Frontal cortex (tissue), 4 donors: Measurements from ENCODE around the gene GCNT2. TPM values are rescaled to one million over a fixed set of nuclear protein-coding genes. Genes with fewer than 3 reads are reported as not detected.
"Not testable (repeated sequence)": the region's sequence is repeated elsewhere in the genome, so short reads cannot be mapped to it uniquely, and the experiment has no call there.

ENCODE experiments used
- DNase-seq, 2 donors: peaks; one replicate each; pipeline ENCODE4 v3.0.0; 2012; ENCODE audit warnings: low spot score in 2 of 2
- FAIRE-seq: peaks from 2 replicates; lab custom pipeline; 2012; peaks lifted over from hg19 to GRCh38; lab: Jason Lieb, UNC
- total RNA-seq: library from RNA; depleted of rRNA; stranded (reverse); fragments of >200 nt; gene quantifications from one replicate; pipeline ENCODE4 v1.2.3, GENCODE V29; 2014
- donor health status: control.
- donor health status: control.
- donor health status: control.

The GCNT2 gene
- total RNA-seq, 1 donor from 2014 or later: 19.2 TPM

DNA sequence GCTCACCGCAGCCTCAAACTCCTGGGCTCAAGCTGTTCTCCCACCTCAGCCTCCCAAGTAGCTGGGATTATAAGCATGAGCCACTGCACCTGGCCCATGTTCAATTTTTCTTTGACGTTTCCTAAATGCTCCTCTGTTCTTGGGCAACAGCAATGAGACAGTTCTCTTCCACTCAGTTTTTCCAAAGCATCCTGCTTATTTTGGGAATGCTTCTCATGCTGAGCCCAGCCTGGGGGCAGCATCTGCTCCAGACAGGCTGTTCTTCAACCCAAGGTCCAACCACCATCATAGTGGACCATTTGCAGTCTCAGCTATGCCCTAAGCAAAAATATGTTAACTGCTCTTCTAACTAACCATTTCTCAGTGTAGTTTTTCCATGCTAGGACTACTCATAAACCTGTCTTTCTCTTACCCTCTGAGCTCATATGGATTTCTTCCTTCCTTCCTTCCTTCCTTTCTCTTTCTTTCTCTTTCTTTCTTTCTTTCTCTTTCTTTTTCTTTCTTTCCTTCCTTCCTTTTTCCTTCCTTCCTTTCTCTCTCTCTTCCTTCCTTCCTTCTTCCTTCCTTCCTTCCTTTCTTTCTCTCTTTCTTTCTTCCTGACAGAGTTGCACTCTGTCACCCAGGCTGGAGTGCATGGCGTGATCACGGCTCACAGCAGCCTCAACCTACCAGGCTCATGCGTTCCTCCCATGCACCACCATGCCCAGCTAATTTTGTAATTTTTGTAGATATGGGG lies 48.4 kb downstream of the GCNT2 start:
- FAIRE-seq: no peak
- no peak for DNase-seq

DNA sequence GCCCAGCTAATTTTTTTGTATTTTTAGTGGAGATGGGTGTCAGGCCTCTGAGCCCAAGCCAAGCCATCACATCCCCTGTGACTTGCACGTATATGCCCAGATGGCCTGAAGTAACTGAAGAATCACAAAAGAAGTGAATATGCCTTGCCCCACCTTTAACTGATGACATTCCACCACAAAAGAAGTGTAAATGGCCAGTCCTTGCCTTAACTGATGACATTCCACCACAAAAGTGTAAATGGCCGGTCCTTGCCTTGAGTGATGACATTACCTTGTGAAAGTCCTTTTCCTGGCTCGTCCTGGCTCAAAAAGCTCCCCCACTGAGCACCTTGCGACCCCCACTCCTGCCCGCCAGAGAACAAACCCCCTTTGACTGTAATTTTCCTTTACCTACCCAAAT lies 54.4 kb downstream of the GCNT2 start:
- DNase-seq, FAIRE-seq: not testable (repeated sequence)

DNA sequence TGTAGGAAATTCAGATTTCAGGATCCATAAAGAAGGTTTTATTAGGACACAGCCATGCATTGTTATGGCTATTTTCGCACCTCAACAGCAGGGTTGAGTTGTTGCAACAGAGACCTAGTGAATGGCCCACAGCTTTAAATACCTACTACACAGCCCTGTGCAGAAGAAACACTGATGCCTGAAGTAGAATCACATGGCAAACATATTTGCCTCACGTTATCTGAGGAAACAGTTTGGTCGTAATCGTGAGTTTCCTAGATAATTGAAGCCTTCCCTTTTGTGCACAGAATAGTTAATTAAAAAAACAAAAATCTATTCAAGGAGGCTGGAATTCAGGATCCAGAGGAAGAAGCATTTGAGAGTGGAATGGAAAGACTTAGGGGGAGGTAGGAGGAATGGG lies 55.1 kb downstream of the GCNT2 start:
- no peak for DNase-seq
- no peak for FAIRE-seq

DNA sequence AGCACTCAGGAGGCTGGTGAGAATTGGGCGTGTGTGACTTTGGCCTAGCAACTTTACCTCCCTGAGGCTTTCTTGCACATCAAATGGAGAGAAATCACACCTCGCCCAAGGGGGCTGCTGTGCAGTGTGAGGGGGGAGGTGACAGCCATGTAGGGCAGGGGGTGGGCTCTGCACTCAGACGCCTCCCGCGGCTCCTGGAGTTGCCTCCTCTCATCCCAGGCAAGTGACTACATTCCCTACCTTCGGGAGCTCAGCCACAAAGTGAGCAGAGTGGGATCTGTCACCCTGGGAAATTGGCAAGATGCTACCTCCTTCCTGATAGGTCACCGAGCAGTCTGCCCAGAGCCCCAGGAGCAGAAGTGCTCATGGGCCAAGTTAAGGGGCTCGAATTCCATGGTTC lies 56.0 kb downstream of the GCNT2 start:
- no peak for FAIRE-seq
- no peak for DNase-seq

DNA sequence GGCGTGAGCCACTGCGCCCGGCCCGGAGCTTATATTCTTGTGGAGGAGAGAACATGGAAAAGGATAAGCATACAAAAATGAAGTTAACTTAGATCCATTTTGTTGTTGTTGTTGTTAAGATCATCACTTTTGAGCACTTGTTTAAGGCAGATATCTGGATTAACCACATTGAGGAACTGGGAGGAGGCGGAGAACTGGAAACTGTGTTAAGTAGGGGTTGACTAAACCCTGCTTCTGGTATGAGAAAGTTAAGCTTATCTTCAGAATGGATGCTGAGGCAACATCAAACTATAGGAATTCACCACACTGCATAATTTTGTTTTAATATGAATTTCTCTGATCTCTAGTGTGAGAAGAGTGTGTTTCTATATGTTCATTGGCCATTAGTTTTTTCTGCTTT lies 57.6 kb downstream of the GCNT2 start:
- FAIRE-seq: no peak
- DNase-seq: no peak

DNA sequence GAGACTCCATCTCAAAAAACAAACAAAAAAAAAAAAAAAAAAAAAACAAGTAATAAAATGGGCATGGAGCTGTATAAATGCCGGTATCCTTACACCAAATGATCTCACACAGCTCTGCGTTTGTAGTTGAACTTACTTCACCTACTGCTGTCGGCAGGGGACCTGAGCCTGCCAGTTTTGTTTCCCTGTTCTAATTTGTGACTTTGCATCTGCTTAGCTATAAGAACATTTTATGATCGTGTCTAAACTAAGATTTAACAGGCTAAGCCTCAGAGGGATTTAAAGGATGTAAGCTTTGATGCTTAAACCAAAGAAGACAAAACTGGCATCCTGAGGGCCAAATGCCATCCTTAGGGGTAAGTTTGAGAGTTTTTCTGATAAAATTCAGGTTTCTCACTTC lies 58.7 kb downstream of the GCNT2 start:
- DNase-seq (no peak), FAIRE-seq (no peak)

DNA sequence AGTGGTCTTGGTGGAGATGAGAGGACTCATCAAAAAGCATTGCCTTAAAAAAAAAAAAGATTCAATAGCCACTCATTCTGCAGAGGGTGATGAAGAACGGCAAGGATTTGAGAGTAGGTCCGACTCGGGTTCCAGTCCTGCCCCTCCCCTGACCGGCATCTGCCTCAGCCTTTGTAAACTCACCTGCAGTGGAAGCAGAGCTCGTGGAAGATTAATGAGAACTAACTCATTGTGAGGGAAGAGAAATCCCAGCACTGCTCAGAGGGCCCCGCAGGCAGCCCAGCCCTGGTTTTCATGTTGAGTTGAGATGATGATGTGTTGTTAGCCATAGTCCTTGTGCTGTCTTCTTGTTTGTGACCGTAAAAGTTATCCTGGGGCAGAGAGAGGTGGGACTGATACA lies 59.4 kb downstream of the GCNT2 start:
- no peak for DNase-seq
- FAIRE-seq: no peak

DNA sequence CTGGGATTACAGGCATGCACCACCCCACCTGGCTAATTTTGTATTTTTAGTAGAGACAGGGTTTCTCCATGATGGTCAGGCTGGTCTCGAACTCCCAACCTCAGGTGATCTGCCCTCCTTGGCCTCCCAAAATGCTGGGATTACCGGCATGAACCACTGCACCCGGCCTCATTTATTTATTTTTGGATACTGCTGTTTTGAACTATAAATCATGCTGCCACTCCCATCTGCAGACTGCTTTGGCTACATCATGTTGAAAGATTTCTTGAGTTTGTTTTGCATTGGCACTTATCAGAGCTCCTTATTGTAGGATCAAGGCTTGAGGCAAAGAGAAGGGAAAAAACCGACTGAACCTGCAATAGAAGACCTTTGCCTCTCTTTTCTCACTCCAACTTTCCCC lies 60.3 kb downstream of the GCNT2 start:
- not testable (repeated sequence) for DNase-seq, FAIRE-seq

DNA sequence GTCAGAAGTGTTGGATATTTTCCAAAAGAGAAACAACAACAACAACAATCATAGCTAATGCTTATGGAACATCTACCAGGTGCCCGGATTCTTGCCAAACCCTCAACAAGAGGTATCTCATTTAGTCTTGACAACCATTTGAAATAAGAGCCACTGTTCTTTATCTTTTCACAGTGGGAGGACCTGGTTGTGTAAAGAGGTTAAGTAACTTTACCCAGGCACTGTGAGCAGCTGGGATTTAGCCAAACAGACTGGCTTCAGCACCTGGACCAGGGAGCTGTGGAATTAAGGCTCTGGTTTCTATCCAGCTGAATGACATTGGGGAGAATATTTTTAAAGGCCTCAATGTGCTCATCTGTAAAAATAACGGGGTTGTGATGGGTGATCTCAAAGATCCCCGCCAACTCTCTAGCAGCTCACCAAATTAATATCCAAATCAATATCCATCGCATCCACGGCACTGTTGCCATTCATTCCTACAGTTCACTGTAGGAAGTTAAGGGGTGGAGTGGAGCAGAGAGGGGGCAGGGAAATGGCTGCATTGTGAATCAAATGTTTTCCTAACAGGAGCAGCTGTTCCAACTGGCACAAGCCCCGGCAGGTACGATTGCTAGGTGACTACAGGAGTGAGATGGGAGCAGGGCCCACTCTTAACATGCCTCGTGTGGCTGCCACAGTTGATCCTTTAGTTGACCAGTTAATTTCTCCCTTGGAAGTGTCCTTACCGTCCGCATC lies 61.8 kb downstream of the GCNT2 start:
- FAIRE-seq: no peak
- DNase-seq: no peak

DNA sequence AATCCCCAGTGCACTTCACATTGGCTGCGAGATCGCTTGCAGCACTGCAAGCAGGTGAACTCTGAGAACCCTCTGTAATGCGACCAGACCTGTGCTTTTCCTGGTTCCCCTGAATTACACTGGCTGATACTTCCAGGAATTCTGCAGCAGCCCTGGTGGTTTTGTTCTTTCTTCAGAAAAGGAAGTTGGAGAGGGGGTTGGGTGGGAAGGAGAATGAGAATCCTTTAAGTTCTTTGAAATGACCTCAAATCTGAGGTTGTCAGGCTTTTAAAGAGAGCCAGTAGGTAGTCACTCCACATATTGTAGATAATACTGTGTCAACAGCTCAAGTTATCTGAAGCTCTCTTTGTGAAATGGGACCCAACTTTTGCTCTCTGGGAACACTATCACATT lies 62.4 kb downstream of the GCNT2 start:
- FAIRE-seq (no peak), DNase-seq (no peak)

DNA sequence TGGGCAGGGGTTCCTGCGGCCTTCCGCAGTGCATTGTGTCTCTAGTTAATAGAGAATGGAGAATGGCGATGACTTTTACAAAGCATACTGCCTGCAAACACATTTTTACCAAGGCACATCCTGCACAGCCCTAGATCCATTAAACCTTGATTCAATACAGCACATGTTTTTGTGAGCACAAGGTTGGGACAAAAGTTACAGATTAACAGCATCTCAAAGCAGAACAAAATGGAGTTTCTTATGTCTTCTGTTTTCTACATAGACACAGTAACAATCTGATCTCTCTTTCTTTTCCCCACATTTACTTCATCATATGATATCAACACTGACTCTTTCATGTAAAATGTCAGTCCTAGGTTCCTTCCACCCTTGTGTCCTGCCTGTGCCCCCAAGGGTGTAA lies 63.5 kb downstream of the GCNT2 start:
- no peak for FAIRE-seq
- DNase-seq: no peak

DNA sequence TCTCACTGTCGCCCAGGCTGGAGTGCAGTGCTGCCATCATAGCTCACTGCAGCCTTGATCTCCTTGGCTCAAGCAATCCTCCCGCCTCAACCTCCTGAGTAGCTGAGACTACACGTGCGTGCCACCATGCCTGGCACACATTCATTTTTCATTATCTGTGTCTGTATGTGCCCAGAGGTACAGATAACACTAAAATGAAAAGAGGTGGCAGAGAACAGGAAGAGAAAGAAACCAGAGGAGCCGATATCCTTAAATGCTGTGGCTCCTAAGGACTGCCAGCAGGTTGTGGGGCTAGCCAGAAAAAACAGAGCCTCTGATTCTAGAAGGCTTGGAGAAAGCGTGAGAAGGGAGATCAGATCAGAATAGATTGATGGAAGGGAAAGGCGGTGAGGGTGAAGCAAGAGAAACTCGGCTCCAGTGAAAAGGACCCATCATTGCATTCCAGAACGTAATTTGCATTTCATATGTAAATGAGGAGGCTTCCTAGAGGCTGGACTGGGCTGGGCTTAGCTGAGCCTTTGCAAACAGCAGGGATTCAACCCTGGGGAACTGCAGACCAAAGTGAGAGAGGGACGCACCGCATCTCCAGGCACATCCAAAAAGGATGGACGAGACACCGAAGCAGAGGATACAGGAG lies 64.2 kb downstream of the GCNT2 start:
- DNase-seq (no peak), FAIRE-seq (no peak)

DNA sequence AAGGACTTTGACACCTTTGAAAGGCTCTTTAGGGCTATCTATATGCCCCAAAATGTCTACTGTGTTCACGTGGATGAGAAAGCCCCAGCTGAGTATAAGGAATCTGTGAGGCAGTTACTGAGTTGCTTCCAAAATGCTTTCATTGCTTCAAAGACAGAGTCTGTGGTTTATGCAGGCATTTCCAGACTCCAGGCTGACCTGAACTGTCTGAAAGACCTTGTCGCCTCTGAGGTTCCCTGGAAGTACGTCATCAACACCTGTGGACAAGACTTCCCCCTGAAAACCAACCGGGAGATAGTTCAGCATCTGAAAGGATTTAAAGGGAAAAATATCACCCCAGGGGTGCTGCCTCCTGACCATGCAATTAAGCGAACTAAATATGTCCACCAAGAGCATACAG lies 65.2 kb downstream of the GCNT2 start:
- DNase-seq (no peak), FAIRE-seq (no peak)

DNA sequence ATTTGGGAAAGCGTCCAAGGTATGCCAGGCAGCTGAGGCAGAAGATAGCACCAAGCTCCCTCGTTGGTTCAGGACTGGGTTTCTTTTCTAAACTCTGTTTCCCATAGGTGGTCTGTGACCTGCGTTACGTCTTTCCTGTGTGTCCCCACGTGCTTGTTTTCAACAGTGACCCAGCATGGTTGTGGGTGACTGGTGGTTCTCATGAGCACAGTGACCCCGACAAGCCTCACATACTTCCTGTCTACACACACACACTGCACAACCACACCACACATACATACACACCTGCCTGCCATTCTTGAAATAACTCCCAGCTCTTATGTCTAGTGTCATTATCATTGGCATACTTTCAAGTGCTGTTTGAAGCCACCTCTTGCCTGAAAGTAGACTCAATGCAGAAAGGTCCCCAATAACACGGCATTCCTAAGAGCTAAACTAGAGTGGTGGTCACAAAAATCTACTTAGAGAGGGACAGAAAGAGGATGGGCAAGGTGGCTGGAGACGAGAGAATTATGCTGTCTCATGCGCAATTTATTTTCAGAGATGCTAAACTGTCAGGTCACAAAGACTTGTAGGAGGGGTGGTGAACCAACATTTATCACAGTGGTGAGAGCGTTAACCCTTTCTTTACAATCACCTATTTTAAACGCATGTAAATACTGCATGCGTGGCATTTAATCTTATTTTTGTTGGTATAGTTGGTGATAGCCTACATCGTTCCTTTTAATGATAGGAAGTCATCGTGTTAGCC lies 66.7 kb downstream of the GCNT2 start:
- DNase-seq: no peak
- FAIRE-seq: no peak

DNA sequence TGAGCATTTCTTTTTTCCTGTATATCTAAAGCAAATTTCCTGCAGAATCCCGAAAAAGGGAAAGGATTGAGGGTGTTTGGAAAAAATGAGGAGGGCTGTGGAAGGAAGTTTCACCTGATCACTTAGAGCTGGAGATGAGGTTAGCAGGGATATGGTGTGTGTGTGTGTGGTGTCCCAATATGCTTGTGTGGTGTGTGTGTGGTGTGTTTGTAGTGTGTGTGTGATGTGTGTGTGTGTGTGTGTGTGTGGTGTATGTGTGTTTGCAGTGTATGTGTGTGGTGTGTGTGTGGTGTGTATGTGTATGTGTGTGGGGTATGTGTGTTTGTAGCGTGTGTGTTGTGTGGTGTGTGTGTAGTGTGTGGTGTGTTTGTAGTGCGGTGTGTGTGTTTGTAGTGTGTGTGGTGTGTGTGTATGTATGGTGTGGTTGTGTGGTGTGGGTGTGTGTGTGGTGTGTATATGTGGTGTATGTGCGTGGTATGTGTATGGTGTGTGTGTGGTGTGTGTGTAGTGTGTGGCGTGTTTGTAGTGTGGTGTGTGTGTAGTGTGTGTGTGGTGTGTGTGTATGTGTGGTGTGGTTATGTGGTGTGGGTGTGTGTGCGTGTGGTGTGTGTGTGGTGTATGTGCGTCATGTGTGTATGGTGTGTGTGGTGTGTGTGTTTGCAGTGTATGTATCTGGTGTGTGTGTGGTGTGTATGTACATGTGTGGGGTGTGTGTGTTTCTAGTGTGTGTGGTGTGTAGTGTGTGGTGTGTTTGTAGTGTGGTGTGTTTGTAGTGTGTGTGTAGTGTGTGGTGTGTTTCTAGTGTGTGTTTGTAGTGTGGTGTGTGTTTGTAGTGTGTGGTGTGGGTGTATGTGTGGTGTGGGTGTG lies 67.6 kb downstream of the GCNT2 start:
- DNase-seq (no peak), FAIRE-seq (no peak)

DNA sequence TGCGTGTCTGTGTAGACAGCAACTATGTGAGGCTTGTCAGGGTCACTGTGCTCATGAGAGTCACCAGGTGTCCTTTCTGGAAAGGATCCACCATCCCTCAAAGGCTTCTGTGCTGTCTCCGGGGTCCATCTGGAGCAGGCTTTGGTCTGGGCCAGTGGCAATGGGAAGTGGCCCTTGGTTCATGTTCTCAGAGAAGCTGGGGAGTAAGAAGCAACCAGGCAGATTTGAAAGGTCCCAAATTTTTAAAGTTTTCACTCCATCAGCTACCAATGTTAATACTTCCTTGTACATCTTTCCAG lies 68.2 kb downstream of the GCNT2 start:
- DNase-seq (no peak), FAIRE-seq (no peak)

DNA sequence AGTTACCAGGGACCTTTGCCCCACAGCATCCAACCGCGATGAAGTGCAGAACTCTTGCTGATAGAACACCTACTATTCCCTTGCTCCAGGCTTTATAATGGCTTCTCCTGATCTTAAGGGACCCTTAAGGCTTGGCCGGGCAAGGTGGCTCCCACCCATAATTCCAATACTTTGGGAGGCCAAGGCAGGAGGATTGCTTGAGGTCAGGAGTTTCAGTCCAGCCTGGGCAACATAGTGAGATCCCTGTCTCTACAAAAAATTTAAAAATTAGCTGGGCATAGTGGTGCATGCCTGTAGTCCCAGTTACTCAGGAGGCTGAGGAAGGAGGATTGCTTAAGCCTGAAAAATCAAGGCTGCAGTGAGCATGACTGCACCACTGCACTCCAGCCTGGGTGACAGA lies 68.8 kb downstream of the GCNT2 start:
- FAIRE-seq: no peak
- DNase-seq: no peak

DNA sequence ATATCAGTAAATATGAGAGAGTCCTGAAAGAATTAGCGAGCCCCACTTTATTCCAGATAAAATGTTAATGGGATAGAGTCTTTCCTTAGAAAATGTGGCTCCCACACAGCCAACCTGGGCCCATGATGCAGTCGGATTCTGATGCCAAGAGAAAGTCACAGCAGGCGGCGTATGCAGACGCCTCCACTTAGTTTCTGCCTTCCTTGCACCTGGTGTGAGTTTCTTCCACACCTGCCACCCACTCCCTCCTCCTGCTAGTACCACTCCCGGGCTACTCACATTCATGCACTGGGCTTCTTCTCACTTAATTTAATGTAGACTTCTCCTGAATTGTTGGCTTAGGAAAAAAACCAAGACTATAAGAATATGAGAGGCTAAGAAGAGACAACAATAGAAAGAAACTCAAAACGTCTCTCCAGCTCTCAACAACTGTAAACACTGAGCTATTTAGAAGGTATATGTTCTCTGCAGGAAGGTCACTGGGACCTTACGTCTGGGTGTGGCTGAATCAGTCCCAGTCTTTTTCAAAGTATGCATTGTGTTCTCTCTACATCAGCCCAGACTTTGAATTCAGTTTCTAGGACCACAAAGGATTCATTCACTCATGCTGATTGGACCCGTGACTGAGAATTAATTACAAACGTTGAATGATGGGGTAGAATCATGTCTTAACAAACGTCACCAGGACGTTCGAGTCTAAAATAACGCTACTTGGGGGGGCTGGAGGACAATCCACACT lies 70.4 kb downstream of the GCNT2 start:
- no peak for FAIRE-seq
- DNase-seq: no peak
